ENCODE measurements around the gene PBX4.

Gene PBX4

DNA sequence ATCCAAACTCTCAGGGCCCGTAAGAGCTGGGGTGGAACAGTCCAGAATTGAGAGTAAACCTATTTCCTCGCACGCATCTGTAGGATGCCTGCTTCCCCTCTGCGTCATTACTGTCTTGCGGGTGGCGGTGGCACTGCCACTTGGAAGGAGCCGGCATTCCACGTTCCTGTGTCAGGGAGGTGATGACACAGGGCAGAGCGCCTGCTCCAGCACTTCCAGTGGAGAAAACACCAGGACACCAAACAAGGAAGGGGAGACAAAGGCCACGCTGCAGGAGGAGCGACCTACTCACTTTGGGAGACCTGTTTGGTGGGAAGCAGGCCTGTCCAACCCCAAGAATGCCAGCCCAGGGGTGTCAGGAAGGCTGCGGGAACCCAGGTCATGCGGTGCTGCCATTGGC, 37.1 kb downstream of the PBX4 start:
- TF ChIP-seq CTCF (IDR thresholded peaks at IDR 0.05; ENCODE audit: low read depth, low read length), result no peak
- no peak overlapping the region for H3K4me3 ChIP-seq (ENCODE audit: low read depth, low read length)

- no peak overlapping the region for H3K4me3 ChIP-seq (ENCODE audit: low read depth, low read length)
- TF ChIP-seq CTCF (IDR thresholded peaks at IDR 0.05; ENCODE audit: low read depth, low read length), result no peak
These were observed 38.1 kb downstream of the PBX4 start for GRCh38 chr19:19580418-19580817.

GRCh38 chr19:19579533-19580361, 38.7 kb downstream of the PBX4 start:
- no peak overlapping the region for H3K4me3 ChIP-seq (ENCODE audit: low read depth, low read length)
- TF ChIP-seq CTCF (IDR thresholded peaks at IDR 0.05; ENCODE audit: low read depth, low read length), result no peak

GRCh38 chr19:19578252-19578651, 40.2 kb downstream of the PBX4 start:
- TF ChIP-seq CTCF (IDR thresholded peaks at IDR 0.05; ENCODE audit: low read depth, low read length), result no peak
- H3K4me3 ChIP-seq (ENCODE audit: low read depth, low read length), result no peak overlapping the region

DNA sequence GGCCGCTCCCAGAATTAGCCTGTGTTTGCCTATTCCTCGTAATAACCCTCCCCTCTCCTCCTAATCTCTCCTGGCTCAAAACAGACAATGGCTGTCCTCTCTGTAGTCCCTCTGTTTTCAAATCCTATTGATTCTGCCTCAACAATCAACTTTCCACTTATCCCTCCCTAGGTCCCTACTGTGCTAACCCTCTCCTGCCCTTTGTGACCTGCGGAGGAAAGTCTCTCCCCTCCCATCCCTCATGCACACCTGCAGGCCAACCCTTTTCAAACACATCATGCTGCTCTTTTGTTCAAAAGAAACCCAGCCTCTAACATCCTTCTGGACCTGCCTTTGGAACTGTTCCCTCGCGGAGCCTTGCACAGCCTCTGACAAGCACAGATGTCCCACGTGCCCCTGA, 43.1 kb downstream of the PBX4 start:
- no peak overlapping the region for H3K4me3 ChIP-seq (ENCODE audit: low read depth, low read length)
- no peak for TF ChIP-seq CTCF (IDR thresholded peaks at IDR 0.05; ENCODE audit: low read depth, low read length)

- no peak overlapping the region for H3K4me3 ChIP-seq (ENCODE audit: low read depth, low read length)
- no peak for TF ChIP-seq CTCF (IDR thresholded peaks at IDR 0.05; ENCODE audit: low read depth, low read length)
These were observed 47.3 kb downstream of the PBX4 start for GRCh38 chr19:19571071-19571786.

DNA sequence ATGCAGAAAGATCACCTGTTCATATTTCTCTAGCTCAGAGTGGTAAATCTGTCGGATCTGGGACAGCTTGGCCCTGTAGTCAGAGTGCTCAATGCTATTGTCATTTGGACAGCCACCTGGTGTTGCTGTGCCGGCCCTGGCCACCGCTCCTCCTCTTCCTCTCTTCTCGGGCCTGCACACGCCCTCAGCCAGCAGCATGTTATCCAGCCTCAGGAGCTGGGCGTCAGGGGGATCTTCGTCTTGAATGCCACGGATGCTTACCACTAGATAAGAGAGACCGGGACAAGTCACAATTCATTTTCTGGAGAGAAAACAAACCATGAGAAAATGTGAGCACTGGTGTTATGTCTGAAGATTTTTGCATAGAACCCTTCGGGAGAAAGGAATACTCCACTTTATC, 47.9 kb downstream of the PBX4 start:
- TF ChIP-seq CTCF (IDR thresholded peaks at IDR 0.05; ENCODE audit: low read depth, low read length), result no peak
- H3K4me3 ChIP-seq (ENCODE audit: low read depth, low read length), result no peak overlapping the region

Data from WI38 (cell line).